ENCODE data around the gene PLCB1. TPM values are rescaled to one million over a fixed set of nuclear protein-coding genes. Genes with fewer than 3 reads are reported as not detected.

Gene PLCB1
- total RNA-seq, 1 donor from 2014 or later: 16.2 TPM

DNA sequence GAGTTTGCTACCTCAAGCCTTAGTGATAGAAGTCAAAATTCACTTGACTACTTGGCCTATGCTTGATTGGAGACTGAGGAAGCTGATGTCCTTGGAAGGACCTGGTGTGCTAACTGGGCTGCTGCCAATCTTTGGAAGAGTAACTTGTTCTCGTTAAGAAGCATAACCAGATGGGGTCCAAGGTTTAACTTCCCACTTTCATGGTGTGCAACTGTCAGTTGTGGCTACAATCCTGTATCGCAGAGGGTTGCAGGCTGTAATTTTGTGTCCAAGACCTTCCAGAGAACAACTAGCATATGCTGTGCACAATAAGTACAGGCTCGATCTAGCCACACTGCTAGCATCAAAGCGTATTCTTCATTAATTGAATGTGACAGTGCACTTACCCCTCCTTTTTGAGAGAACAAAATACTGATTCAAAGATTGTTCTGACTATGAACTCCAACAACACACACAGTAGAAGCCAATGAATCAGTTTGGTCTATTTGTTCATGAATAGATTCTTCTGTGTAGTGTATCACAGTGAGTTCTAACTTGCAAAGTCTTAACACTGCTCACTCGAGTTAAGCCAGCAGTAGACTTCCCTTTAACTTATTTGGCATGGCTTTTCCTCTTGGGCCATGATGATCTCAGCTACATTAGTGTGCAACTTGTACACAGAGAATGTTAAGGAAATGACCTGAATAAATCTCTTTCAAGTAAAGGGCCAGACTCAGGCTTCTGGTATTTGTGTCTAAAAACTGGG, 15.8 kb upstream of the PLCB1 start:
- TF ChIP-seq, protein P1, sequence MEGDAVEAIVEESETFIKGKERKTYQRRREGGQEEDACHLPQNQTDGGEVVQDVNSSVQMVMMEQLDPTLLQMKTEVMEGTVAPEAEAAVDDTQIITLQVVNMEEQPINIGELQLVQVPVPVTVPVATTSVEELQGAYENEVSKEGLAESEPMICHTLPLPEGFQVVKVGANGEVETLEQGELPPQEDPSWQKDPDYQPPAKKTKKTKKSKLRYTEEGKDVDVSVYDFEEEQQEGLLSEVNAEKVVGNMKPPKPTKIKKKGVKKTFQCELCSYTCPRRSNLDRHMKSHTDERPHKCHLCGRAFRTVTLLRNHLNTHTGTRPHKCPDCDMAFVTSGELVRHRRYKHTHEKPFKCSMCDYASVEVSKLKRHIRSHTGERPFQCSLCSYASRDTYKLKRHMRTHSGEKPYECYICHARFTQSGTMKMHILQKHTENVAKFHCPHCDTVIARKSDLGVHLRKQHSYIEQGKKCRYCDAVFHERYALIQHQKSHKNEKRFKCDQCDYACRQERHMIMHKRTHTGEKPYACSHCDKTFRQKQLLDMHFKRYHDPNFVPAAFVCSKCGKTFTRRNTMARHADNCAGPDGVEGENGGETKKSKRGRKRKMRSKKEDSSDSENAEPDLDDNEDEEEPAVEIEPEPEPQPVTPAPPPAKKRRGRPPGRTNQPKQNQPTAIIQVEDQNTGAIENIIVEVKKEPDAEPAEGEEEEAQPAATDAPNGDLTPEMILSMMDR (IDR thresholded peaks at IDR 0.05; ENCODE audit: unreplicated experiment): no peak
- Mint-ChIP-seq H3K4me3 (ENCODE audit: low read depth) (no peak overlapping the region), H3K36me3 (ENCODE audit: insufficient read depth) (no peaks in the 10 kb centered on the region), H3K27me3 (no peaks in the 10 kb centered on the region), H3K9me3 (ENCODE audit: low read depth) (no peaks in the 10 kb centered on the region), H3K4me1 (ENCODE audit: low read depth) (no peaks in the 10 kb centered on the region), H3K27ac (no peak overlapping the region)
- no peak for DNase-seq (ENCODE audit: low spot score, unreplicated experiment)

DNA sequence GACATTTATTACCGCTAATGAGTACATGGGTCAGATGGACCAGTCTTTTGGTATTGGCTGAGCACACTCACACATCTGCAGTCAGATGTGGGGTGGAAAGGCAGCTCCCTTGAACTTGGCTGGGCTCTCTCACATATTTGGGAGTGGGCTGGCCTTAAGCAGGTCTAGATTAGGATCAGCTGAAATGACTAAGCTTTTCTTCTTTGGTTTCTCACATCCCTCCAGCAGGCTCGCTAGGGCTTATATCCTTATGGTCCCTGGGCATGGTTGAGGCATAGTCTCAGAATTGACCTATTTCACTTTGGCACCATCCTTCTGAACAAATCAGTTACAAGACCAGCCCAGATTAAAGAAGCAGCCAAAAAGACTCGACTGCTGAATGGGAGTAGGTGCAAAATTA, 14.4 kb upstream of the PLCB1 start:
- Mint-ChIP-seq H3K27me3 (no peaks in the 10 kb centered on the region), H3K27ac (no peak overlapping the region), H3K36me3 (ENCODE audit: insufficient read depth) (no peaks in the 10 kb centered on the region), H3K4me3 (ENCODE audit: low read depth) (no peak overlapping the region), H3K4me1 (ENCODE audit: low read depth) (peaks cover 5% of the 10 kb centered on the region), H3K9me3 (ENCODE audit: low read depth) (no peaks in the 10 kb centered on the region)
- no peak for DNase-seq (ENCODE audit: low spot score, unreplicated experiment)
- TF ChIP-seq, protein P1 (IDR thresholded peaks at IDR 0.05; ENCODE audit: unreplicated experiment): no peak

DNA sequence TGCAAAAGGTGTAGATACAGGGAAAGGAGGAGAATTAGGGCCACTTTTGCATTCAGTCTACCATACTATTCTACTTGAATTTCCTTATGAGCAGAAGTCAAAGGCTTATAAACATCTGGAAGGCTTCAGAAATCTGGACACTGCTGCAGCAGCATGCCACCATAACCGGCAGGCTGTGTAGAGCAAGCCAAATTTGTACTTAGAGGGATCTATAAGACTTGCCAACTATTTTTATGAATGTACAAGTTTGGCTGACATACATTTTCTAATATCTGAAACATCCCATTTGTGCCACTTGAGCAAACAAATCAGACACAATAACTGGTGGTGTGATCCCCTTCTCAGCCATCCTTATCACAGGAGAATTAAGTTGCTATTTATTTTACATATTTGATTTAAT, 14.0 kb upstream of the PLCB1 start:
- Mint-ChIP-seq H3K9me3 (ENCODE audit: low read depth) (no peaks in the 10 kb centered on the region), H3K4me1 (ENCODE audit: low read depth) (peaks cover 5% of the 10 kb centered on the region), H3K36me3 (ENCODE audit: insufficient read depth) (no peaks in the 10 kb centered on the region), H3K27ac (no peak overlapping the region), H3K27me3 (no peaks in the 10 kb centered on the region), H3K4me3 (ENCODE audit: low read depth) (no peak overlapping the region)
- DNase-seq (ENCODE audit: low spot score, unreplicated experiment): no peak
- TF ChIP-seq, protein P1 (IDR thresholded peaks at IDR 0.05; ENCODE audit: unreplicated experiment): no peak

DNA sequence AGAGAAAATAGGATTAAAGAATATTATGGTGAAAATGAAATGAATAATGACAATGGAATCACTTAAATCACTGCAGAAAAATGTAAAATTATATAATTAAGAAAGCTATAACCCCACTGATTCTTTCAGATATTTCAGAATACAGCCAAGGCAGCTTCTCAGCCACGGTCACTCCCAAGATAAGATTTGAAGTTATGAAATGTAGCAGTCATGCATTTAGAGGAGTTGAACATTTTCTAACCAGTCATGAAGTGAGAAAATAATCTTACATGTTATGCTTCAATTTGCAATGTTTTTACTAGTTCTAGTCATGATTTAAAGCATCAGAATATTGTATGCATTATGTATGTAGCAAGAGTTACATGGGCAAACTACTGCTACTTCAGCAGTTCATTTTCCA, 13.3 kb upstream of the PLCB1 start:
- no peak overlapping the region for H3K27ac Mint-ChIP-seq
- DNase-seq (ENCODE audit: low spot score, unreplicated experiment): no peak
- TF ChIP-seq, protein P1 (IDR thresholded peaks at IDR 0.05; ENCODE audit: unreplicated experiment): no peak
- peaks cover 5% of the 10 kb centered on the region for H3K4me1 Mint-ChIP-seq (ENCODE audit: low read depth)
- H3K9me3 Mint-ChIP-seq (ENCODE audit: low read depth): no peaks in the 10 kb centered on the region
- no peaks in the 10 kb centered on the region for H3K27me3 Mint-ChIP-seq
- no peaks in the 10 kb centered on the region for H3K36me3 Mint-ChIP-seq (ENCODE audit: insufficient read depth)
- no peak overlapping the region for H3K4me3 Mint-ChIP-seq (ENCODE audit: low read depth)

DNA sequence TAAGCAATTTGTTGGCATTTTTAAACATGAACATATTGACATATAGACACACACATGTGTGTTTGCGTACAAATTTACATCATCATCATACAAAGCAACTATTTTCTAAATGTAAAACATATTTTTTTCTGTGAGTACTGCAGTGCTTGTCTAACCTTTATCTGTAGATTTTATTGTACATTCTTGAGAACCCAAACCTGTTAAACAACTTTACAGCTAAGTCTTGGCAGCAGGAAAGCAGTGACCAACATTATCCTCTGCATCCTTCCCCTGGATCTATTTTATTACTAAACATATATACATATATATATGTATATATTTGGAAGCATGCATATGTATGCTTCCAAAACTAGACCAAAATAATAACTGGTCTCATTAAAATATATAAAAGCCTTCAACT, 10.4 kb upstream of the PLCB1 start:
- Mint-ChIP-seq H3K27ac (no peak overlapping the region), H3K4me3 (ENCODE audit: low read depth) (no peak overlapping the region), H3K4me1 (ENCODE audit: low read depth) (peaks cover 5% of the 10 kb centered on the region), H3K27me3 (no peaks in the 10 kb centered on the region), H3K9me3 (ENCODE audit: low read depth) (no peaks in the 10 kb centered on the region), H3K36me3 (ENCODE audit: insufficient read depth) (no peaks in the 10 kb centered on the region)
- DNase-seq (ENCODE audit: low spot score, unreplicated experiment): no peak
- TF ChIP-seq, protein P1 (IDR thresholded peaks at IDR 0.05; ENCODE audit: unreplicated experiment): no peak

All from progenitor cell of endocrine pancreas (in vitro differentiated cells).